SK-N-SH treated with all-trans-retinoic acid at 6 μM for 48 hours (cell line): Measurements from ENCODE around the gene DBF4B.

Experiments
- ATAC-seq: fragments of 200-7000 bp; cut with Tn5 transposase; 3 replicates; pipeline ENCODE4 v1.9.1; 2020; ENCODE audit warnings: mild to moderate bottlenecking, moderate library complexity
- ARNTL ChIP-seq: fragments of 450-650 bp; formaldehyde crosslinking; IDR thresholded peaks from 2 replicates; pipeline ENCODE4 v1.5.0; 2020; ENCODE audit warnings: low read depth, mild to moderate bottlenecking, moderate library complexity, borderline replicate concordance
- BACH2 ChIP-seq: fragments of 250-450 bp; sonication (Bioruptor Pico); IDR thresholded peaks from 2 replicates; pipeline ENCODE4 v1.9.0; 2021; ENCODE audit warnings: mild to moderate bottlenecking, borderline replicate concordance
- CSDC2 ChIP-seq: fragments of 250-450 bp; sonication (Bioruptor Pico); IDR thresholded peaks from 2 replicates; pipeline ENCODE4 v1.5.0; 2020; ENCODE audit warnings: mild to moderate bottlenecking, moderate library complexity
- ESRRG ChIP-seq: fragments of 250-450 bp; sonication (Bioruptor Pico); IDR thresholded peaks from 2 replicates; pipeline ENCODE4 v1.6.1; 2021; ENCODE audit warnings: mild to moderate bottlenecking
- ISL1 ChIP-seq: fragments of 250-450 bp; sonication (Bioruptor Pico); IDR thresholded peaks from 2 replicates; pipeline ENCODE4 v2.1.2; 2022; ENCODE audit warnings: mild to moderate bottlenecking, moderate library complexity
- OSR1 ChIP-seq: fragments of 250-450 bp; sonication (Bioruptor Pico); IDR thresholded peaks from 2 replicates; pipeline ENCODE4 v1.8.0; 2022; ENCODE audit warnings: moderate library complexity, mild to moderate bottlenecking, inconsistent platforms
- PPARA ChIP-seq: fragments of 250-450 bp; sonication (Bioruptor Pico); IDR thresholded peaks from 2 replicates; pipeline ENCODE4 v1.5.0; 2020; ENCODE audit warnings: mild to moderate bottlenecking, borderline replicate concordance
- RARB ChIP-seq: fragments of 250-450 bp; sonication (Bioruptor Pico); IDR thresholded peaks from 2 replicates; pipeline ENCODE4 v1.8.0; 2021; ENCODE audit warnings: mild to moderate bottlenecking, moderate library complexity
- SNAI2 ChIP-seq: fragments of 250-450 bp; sonication (Bioruptor Pico); IDR thresholded peaks from 2 replicates; pipeline ENCODE4 v1.5.0; 2020; ENCODE audit warnings: mild to moderate bottlenecking, moderate library complexity
- TCF4 ChIP-seq: fragments of 250-450 bp; sonication (Bioruptor Pico); IDR thresholded peaks from 2 replicates; pipeline ENCODE4 v1.8.0; 2021; ENCODE audit warnings: mild to moderate bottlenecking, moderate library complexity, borderline replicate concordance
- TOX ChIP-seq: fragments of 250-450 bp; sonication (Bioruptor Pico); IDR thresholded peaks from 2 replicates; pipeline ENCODE4 v1.8.0; 2021; ENCODE audit warnings: mild to moderate bottlenecking, moderate library complexity, borderline replicate concordance
- ZC3H10 ChIP-seq: fragments of 250-450 bp; sonication (Bioruptor Pico); IDR thresholded peaks from 2 replicates; pipeline ENCODE4 v1.5.1; 2021; ENCODE audit warnings: mild to moderate bottlenecking, moderate library complexity
- ZFP3 ChIP-seq: fragments of 250-450 bp; sonication (Bioruptor Pico); IDR thresholded peaks from 2 replicates; pipeline ENCODE4 v1.5.0; 2020; ENCODE audit warnings: mild to moderate bottlenecking, moderate library complexity
- ZFP30 ChIP-seq: fragments of 450-650 bp; formaldehyde crosslinking; IDR thresholded peaks from 2 replicates; pipeline ENCODE4 v1.5.0; 2022; ENCODE audit warnings: mild to moderate bottlenecking, moderate library complexity
- ZNF565 ChIP-seq: fragments of 450-650 bp; formaldehyde crosslinking; conservative IDR thresholded peaks from 2 replicates; pipeline ENCODE4 v1.5.0; 2020; ENCODE audit warnings: low read depth, mild to moderate bottlenecking, moderate library complexity
- ZNF70 ChIP-seq: fragments of 450-650 bp; formaldehyde crosslinking; IDR thresholded peaks from 2 replicates; pipeline ENCODE4 v1.5.0; 2020; ENCODE audit warnings: mild to moderate bottlenecking, moderate library complexity
- ZNF8 ChIP-seq: fragments of 450-650 bp; formaldehyde crosslinking; IDR thresholded peaks from 2 replicates; pipeline ENCODE4 v1.5.0; 2020; ENCODE audit warnings: mild to moderate bottlenecking, moderate library complexity
- TF ChIP-seq, protein P1 (sequence below): fragments of 250-450 bp; sonication (Bioruptor Pico); IDR thresholded peaks from 2 replicates; pipeline ENCODE4 v1.5.1; 2021; ENCODE audit warnings: mild to moderate bottlenecking, moderate library complexity
- TF ChIP-seq, protein P2 (sequence below): fragments of 250-450 bp; sonication (Bioruptor Pico); IDR thresholded peaks from 2 replicates; pipeline ENCODE4 v1.8.0; 2020; ENCODE audit warnings: mild to moderate bottlenecking, moderate library complexity, borderline replicate concordance
- TF ChIP-seq, protein P3 (sequence below): fragments of 250-450 bp; sonication (Bioruptor Pico); IDR thresholded peaks from 2 replicates; pipeline ENCODE4 v1.5.0; 2020; ENCODE audit warnings: mild to moderate bottlenecking, moderate library complexity
- TF ChIP-seq, protein P4 (sequence below): fragments of 250-450 bp; sonication (Bioruptor Pico); IDR thresholded peaks from 2 replicates; pipeline ENCODE4 v1.8.0; 2021; ENCODE audit warnings: low read depth, mild to moderate bottlenecking, moderate library complexity, borderline replicate concordance
- TF ChIP-seq, protein P5 (sequence below): fragments of 250-450 bp; sonication (Bioruptor Pico); IDR thresholded peaks from 2 replicates; pipeline ENCODE4 v1.5.1; 2020; ENCODE audit warnings: low read depth, mild to moderate bottlenecking, moderate library complexity

Gene DBF4B

DNA sequence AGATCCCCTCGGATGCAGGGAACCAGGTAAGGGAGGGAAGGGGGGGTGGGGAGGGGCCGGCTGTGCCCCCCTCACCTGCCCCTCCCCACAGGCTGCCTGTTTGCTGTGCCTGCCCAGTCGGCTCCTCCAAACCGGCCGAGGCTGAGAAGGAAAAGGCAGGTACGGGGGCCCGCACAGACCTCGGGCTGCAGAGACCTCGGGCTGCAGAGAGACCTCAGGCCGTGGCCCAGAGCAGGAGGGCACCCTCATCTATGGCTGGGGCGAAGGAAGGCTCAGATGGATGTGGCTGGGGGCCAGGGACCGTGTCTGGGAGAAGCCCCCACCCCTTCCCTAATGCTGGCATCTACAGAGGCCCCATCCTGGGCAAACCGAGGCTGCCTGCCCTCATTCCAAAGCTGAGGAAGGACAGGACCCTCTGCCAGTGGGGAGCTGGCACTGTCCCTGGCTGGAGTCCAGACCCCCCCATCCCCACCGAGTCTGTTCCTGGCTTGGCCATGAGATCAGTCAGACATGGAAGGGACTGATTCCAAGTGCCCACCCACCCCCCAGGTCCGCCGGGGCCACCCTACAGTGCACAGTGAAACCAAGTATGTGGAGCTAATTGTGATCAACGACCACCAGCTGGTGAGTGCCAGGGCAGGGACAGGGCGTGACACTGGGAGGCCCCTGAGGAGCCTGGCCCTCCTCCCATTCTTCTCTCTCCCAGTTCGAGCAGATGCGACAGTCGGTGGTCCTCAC lies 64.0 kb downstream of the DBF4B start:
- TF ChIP-seq ZFP3 (CRISPR knock-in tag) (no peak), OSR1 (CRISPR knock-in tag) (no peak), ESRRG (no peak), ZC3H10 (CRISPR knock-in tag) (no peak), ZNF8 (no peak), SNAI2 (CRISPR knock-in tag) (no peak), CSDC2 (no peak), PPARA (CRISPR knock-in tag) (no peak), BACH2 (CRISPR knock-in tag) (no peak), ISL1 (CRISPR knock-in tag) (no peak), ZFP30 (CRISPR knock-in tag) (no peak), ZNF565 (no peak), RARB (no peak), ARNTL (CRISPR knock-in tag) (no peak), TCF4 (CRISPR knock-in tag) (no peak), TOX (CRISPR knock-in tag) (no peak)
- TF ChIP-seq, protein P1, sequence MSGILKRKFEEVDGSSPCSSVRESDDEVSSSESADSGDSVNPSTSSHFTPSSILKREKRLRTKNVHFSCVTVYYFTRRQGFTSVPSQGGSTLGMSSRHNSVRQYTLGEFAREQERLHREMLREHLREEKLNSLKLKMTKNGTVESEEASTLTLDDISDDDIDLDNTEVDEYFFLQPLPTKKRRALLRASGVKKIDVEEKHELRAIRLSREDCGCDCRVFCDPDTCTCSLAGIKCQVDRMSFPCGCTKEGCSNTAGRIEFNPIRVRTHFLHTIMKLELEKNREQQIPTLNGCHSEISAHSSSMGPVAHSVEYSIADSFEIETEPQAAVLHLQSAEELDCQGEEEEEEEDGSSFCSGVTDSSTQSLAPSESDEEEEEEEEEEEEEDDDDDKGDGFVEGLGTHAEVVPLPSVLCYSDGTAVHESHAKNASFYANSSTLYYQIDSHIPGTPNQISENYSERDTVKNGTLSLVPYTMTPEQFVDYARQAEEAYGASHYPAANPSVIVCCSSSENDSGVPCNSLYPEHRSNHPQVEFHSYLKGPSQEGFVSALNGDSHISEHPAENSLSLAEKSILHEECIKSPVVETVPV (CRISPR knock-in tag): no peak
- TF ChIP-seq, protein P2, sequence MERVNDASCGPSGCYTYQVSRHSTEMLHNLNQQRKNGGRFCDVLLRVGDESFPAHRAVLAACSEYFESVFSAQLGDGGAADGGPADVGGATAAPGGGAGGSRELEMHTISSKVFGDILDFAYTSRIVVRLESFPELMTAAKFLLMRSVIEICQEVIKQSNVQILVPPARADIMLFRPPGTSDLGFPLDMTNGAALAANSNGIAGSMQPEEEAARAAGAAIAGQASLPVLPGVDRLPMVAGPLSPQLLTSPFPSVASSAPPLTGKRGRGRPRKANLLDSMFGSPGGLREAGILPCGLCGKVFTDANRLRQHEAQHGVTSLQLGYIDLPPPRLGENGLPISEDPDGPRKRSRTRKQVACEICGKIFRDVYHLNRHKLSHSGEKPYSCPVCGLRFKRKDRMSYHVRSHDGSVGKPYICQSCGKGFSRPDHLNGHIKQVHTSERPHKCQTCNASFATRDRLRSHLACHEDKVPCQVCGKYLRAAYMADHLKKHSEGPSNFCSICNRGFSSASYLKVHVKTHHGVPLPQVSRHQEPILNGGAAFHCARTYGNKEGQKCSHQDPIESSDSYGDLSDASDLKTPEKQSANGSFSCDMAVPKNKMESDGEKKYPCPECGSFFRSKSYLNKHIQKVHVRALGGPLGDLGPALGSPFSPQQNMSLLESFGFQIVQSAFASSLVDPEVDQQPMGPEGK: no peak
- TF ChIP-seq, protein P3, sequence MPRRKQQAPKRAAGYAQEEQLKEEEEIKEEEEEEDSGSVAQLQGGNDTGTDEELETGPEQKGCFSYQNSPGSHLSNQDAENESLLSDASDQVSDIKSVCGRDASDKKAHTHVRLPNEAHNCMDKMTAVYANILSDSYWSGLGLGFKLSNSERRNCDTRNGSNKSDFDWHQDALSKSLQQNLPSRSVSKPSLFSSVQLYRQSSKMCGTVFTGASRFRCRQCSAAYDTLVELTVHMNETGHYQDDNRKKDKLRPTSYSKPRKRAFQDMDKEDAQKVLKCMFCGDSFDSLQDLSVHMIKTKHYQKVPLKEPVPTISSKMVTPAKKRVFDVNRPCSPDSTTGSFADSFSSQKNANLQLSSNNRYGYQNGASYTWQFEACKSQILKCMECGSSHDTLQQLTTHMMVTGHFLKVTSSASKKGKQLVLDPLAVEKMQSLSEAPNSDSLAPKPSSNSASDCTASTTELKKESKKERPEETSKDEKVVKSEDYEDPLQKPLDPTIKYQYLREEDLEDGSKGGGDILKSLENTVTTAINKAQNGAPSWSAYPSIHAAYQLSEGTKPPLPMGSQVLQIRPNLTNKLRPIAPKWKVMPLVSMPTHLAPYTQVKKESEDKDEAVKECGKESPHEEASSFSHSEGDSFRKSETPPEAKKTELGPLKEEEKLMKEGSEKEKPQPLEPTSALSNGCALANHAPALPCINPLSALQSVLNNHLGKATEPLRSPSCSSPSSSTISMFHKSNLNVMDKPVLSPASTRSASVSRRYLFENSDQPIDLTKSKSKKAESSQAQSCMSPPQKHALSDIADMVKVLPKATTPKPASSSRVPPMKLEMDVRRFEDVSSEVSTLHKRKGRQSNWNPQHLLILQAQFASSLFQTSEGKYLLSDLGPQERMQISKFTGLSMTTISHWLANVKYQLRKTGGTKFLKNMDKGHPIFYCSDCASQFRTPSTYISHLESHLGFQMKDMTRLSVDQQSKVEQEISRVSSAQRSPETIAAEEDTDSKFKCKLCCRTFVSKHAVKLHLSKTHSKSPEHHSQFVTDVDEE (CRISPR knock-in tag): no peak
- TF ChIP-seq, protein P4, sequence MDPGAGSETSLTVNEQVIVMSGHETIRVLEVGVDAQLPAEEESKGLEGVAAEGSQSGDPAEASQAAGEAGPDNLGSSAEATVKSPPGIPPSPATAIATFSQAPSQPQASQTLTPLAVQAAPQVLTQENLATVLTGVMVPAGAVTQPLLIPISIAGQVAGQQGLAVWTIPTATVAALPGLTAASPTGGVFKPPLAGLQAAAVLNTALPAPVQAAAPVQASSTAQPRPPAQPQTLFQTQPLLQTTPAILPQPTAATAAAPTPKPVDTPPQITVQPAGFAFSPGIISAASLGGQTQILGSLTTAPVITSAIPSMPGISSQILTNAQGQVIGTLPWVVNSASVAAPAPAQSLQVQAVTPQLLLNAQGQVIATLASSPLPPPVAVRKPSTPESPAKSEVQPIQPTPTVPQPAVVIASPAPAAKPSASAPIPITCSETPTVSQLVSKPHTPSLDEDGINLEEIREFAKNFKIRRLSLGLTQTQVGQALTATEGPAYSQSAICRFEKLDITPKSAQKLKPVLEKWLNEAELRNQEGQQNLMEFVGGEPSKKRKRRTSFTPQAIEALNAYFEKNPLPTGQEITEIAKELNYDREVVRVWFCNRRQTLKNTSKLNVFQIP (CRISPR knock-in tag): no peak

DNA sequence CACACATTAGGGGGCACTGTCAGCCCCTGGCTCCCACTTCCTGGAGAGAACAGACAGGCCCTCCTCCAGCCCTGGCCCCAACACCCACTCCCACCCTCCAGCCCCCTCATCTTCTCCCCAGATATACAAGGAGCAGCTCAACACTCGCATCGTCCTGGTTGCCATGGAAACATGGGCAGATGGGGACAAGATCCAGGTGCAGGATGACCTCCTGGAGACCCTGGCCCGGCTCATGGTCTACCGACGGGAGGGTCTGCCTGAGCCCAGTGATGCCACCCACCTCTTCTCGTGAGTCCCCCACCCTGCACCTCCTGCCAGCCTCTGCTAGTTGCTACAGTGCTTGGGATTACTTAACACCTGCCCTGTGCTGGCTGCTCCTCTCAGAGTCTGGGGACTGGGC lies 64.7 kb downstream of the DBF4B start:
- no peak for TF ChIP-seq ZC3H10 (CRISPR knock-in tag)
- no peak for TF ChIP-seq BACH2 (CRISPR knock-in tag)
- TF ChIP-seq RARB: no peak
- no peak for TF ChIP-seq CSDC2
- no peak for TF ChIP-seq ZNF70 (CRISPR knock-in tag)
- TF ChIP-seq, protein P1 (CRISPR knock-in tag): no peak
- TF ChIP-seq ZNF565: no peak
- TF ChIP-seq, protein P4 (CRISPR knock-in tag): no peak
- TF ChIP-seq, protein P5, sequence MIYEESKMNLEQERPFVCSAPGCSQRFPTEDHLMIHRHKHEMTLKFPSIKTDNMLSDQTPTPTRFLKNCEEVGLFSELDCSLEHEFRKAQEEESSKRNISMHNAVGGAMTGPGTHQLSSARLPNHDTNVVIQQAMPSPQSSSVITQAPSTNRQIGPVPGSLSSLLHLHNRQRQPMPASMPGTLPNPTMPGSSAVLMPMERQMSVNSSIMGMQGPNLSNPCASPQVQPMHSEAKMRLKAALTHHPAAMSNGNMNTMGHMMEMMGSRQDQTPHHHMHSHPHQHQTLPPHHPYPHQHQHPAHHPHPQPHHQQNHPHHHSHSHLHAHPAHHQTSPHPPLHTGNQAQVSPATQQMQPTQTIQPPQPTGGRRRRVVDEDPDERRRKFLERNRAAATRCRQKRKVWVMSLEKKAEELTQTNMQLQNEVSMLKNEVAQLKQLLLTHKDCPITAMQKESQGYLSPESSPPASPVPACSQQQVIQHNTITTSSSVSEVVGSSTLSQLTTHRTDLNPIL (CRISPR knock-in tag): no peak
- no peak for TF ChIP-seq ZNF8
- no peak for TF ChIP-seq TOX (CRISPR knock-in tag)
- no peak for TF ChIP-seq ZFP3 (CRISPR knock-in tag)
- TF ChIP-seq, protein P2: no peak
- TF ChIP-seq, all 23 proteins: peak for 0
- ATAC-seq: no peak

More for the DNA sequence above, 64.0 kb downstream of the DBF4B start:
- ATAC-seq: no peak
